SK-N-SH (cell line): Measurements from ENCODE around the gene CFAP69. TPM values are rescaled to one million over a fixed set of nuclear protein-coding genes. Genes with fewer than 3 reads are reported as not detected.

Source experiments
- CTCF ChIA-PET: fragments of 300-600, 350-600 bp; formaldehyde crosslinking; extraction: SDS; loops from one replicate; lab custom pipeline; 2021; lab: Yijun Ruan, JAX
- POLR2A ChIA-PET: fragments of 350-600 bp; sonication (Branson Sonifier 250); formaldehyde crosslinking; extraction: SDS; loops from one replicate; lab custom pipeline; 2020; ENCODE audit warnings: antibody characterized with exemption, inconsistent platforms; lab: Yijun Ruan, JAX
- DNase-seq: peaks from one replicate; pipeline ENCODE4 v3.0.0; 2012
- H2AFZ ChIP-seq: fragments of 200-600 bp; sonication (generic); 2 replicates; pipeline ENCODE4 v1.8.1; 2016; ENCODE audit warnings: antibody characterized with exemption, mild to moderate bottlenecking, low read depth
- H3F3A ChIP-seq: fragments of 200-600 bp; sonication (generic); replicated peaks from 2 replicates; pipeline ENCODE3; 2016; ENCODE audit warnings: antibody characterized with exemption, mild to moderate bottlenecking; ENCODE audit not compliant: insufficient read depth
- H3K27ac ChIP-seq, 2 experiments: fragments of 200-500 bp in 1 of 2; fragments of 200-600 bp in 1 of 2; sonication (Bioruptor generic) in 1 of 2; sonication (generic), shearing (Covaris generic) in 1 of 2; 2 replicates each; pipeline versions ENCODE4 v1.5.1 to v1.6.1; 2014 to 2016; ENCODE audit warnings: low read depth in 2 of 2, inconsistent platforms in 1 of 2, low read length in 1 of 2, mild to moderate bottlenecking in 1 of 2, mixed read lengths in 1 of 2
- H3K27me3 ChIP-seq: fragments of 200-600 bp; sonication (generic), shearing (Covaris generic); 2 replicates; pipeline ENCODE4 v1.6.1; 2016; ENCODE audit warnings: mixed run types; ENCODE audit not compliant: insufficient read depth
- H3K36me3 ChIP-seq, 2 experiments: fragments of 200-500 bp in 1 of 2; fragments of 200-600 bp in 1 of 2; sonication (Bioruptor generic) in 1 of 2; sonication (generic) in 1 of 2; replicated peaks in 1 of 2; 2 replicates each; pipeline versions ENCODE3 to v1.5.1; 2014 to 2016; ENCODE audit warnings: low read length in 1 of 2, mild to moderate bottlenecking in 1 of 2; ENCODE audit not compliant: insufficient read depth in 2 of 2, control insufficient read depth in 1 of 2
- H3K4me1 ChIP-seq, 2 experiments: fragments of 200-500 bp in 1 of 2; fragments of 200-600 bp in 1 of 2; sonication (Bioruptor generic) in 1 of 2; sonication (generic), shearing (Covaris generic) in 1 of 2; 2 replicates each; pipeline versions ENCODE4 v1.5.1 to v1.6.1; 2014 to 2016; ENCODE audit warnings: low read depth in 1 of 2, low read length in 1 of 2, mixed run types in 1 of 2; ENCODE audit not compliant: insufficient read depth in 2 of 2, control insufficient read depth in 1 of 2
- H3K4me2 ChIP-seq: fragments of 200-600 bp; sonication (generic), shearing (Covaris generic); 2 replicates; pipeline ENCODE4 v1.6.1; 2017; ENCODE audit warnings: mixed run types
- H3K4me3 ChIP-seq, 2 experiments: fragments of 200-500 bp in 1 of 2; fragments of 200-600 bp in 1 of 2; sonication (Bioruptor generic) in 1 of 2; sonication (generic), shearing (Covaris generic) in 1 of 2; 2 replicates each; pipeline versions ENCODE4 v1.5.1 to v1.8.1; 2014 to 2016; ENCODE audit warnings: low read depth in 2 of 2, inconsistent platforms in 1 of 2, low read length in 1 of 2, mild to moderate bottlenecking in 1 of 2, mixed read lengths in 1 of 2, moderate library complexity in 1 of 2
- H3K79me2 ChIP-seq: fragments of 200-600 bp; sonication (generic); 2 replicates; pipeline ENCODE4 v1.8.1; 2017; ENCODE audit warnings: mild to moderate bottlenecking; ENCODE audit not compliant: insufficient read depth
- H3K9ac ChIP-seq: fragments of 200-600 bp; sonication (generic); 2 replicates; pipeline ENCODE4 v1.6.1; 2017; ENCODE audit warnings: mixed run types
- H3K9me2 ChIP-seq: fragments of 200-600 bp; sonication (generic); 2 replicates; pipeline ENCODE4 v1.6.1; 2017; ENCODE audit warnings: mixed run types
- H3K9me3 ChIP-seq: fragments of 200-600 bp; sonication (generic); 2 replicates; pipeline ENCODE4 v1.6.1; 2017; ENCODE audit warnings: mixed run types, mild to moderate bottlenecking, moderate library complexity
- H4K20me1 ChIP-seq: fragments of 200-600 bp; sonication (generic); 2 replicates; pipeline ENCODE4 v1.6.1; 2017; ENCODE audit warnings: mild to moderate bottlenecking, mixed run types; ENCODE audit not compliant: insufficient read depth
- EP300 ChIP-seq, 2 experiments: IDR thresholded peaks; 2 replicates each; pipeline versions ENCODE4 v1.4.0 to v1.6.1; 2012; ENCODE audit warnings: borderline replicate concordance in 1 of 2, low read depth in 1 of 2, low read length in 1 of 2
- EZH2phosphoT487 ChIP-seq: fragments of 200-600 bp; sonication (generic); IDR thresholded peaks from 2 replicates; pipeline ENCODE4 v1.6.1; 2017; ENCODE audit warnings: low read depth, mixed run types, mild to moderate bottlenecking, antibody characterized with exemption, moderate library complexity, borderline replicate concordance
- FOSL2 ChIP-seq: IDR thresholded peaks from 2 replicates; pipeline ENCODE4 v1.4.0; 2012; ENCODE audit warnings: low read depth, mild to moderate bottlenecking, moderate library complexity, borderline replicate concordance
- FOXJ3 ChIP-seq: sonication (generic); formaldehyde crosslinking; IDR thresholded peaks from 2 replicates; pipeline ENCODE4 v1.5.1; 2020; ENCODE audit warnings: mild to moderate bottlenecking, missing genetic modification reagents
- GATA2 ChIP-seq: sonication (generic); formaldehyde crosslinking; IDR thresholded peaks from 2 replicates; pipeline ENCODE4 v1.5.0; 2020; ENCODE audit warnings: mild to moderate bottlenecking, missing genetic modification reagents
- IRF3 ChIP-seq: fragments of 150-350 bp; IDR thresholded peaks from 2 replicates; pipeline ENCODE4 v1.6.1; 2016; ENCODE audit warnings: mild to moderate bottlenecking, low read depth, low read length
- JUND ChIP-seq: IDR thresholded peaks from 2 replicates; pipeline ENCODE4 v1.4.0; 2012
- MAX ChIP-seq: IDR thresholded peaks from 2 replicates; pipeline ENCODE4 v1.4.0; 2012; ENCODE audit warnings: low read depth
- MEF2A ChIP-seq: IDR thresholded peaks from 2 replicates; pipeline ENCODE4 v1.4.0; 2012; ENCODE audit warnings: low read depth, borderline replicate concordance
- NRF1 ChIP-seq: IDR thresholded peaks from 2 replicates; pipeline ENCODE4 v1.6.1; 2012; ENCODE audit warnings: low read depth, mild to moderate bottlenecking, low read length
- PBX3 ChIP-seq: IDR thresholded peaks from 2 replicates; pipeline ENCODE4; 2012
- POLR2AphosphoS5 ChIP-seq: IDR thresholded peaks from 2 replicates; pipeline ENCODE4 v1.6.1; 2012; ENCODE audit warnings: low read depth, low read length
- RCOR1 ChIP-seq: fragments of 150-350 bp; IDR thresholded peaks from 2 replicates; pipeline ENCODE4 v1.6.1; 2017; ENCODE audit warnings: antibody characterized with exemption, low read length
- RXRA ChIP-seq: IDR thresholded peaks from 2 replicates; pipeline ENCODE4 v1.4.0; 2012; ENCODE audit warnings: low read depth, mild to moderate bottlenecking, borderline replicate concordance
- TAF1 ChIP-seq: IDR thresholded peaks from 2 replicates; pipeline ENCODE4 v1.6.1; 2012; ENCODE audit warnings: low read depth, mild to moderate bottlenecking, low read length, moderate library complexity, borderline replicate concordance
- YY1 ChIP-seq: IDR thresholded peaks from 2 replicates; pipeline ENCODE4 v1.4.0; 2012; ENCODE audit warnings: low read depth, mild to moderate bottlenecking
- ZBTB33 ChIP-seq: IDR thresholded peaks from 2 replicates; pipeline ENCODE4 v1.4.0; 2012; ENCODE audit warnings: low read depth, borderline replicate concordance
- WGBS: methylation state at CpG from one replicate; pipeline ENCODE4 v1.1.6; 2017; ENCODE audit warnings: low lambda C conversion rate; 5-methylcytosine and 5-hydroxymethylcytosine counted together
- polyA plus RNA-seq, 3 experiments: library from polyadenylated mRNA; depleted of rRNA; stranded (reverse); fragments of >200 nt; gene quantifications; 2 replicates each; pipeline ENCODE4 v1.2.3, GENCODE V29; 2012

The CFAP69 gene
- polyA plus RNA-seq, 1 of the 3 experiments (the other 2 are of a cell fraction) = 2.3 TPM

- Histone ChIP-seq H3K36me3 (no peaks in the 10 kb centered on the region), H3K4me1 (peaks cover 6 to 11% of the 10 kb centered on the region in 2 experiments; a peak in 2 of 4 replicates), H3K4me3 (no peak overlapping the region), H3K27ac (no peak overlapping the region), H3K9ac (no peak overlapping the region; the same call in 1 of the 2 replicates), H4K20me1 (no peaks in the 10 kb centered on the region), H3K4me2 (peak overlapping the region; percentile 96), H3K9me2 (no peaks in the 10 kb centered on the region; the same call in 1 of the 2 replicates), H3K27me3 (no peaks in the 10 kb centered on the region), H3F3A (no peaks in the 10 kb centered on the region), H3K9me3 (no peaks in the 10 kb centered on the region), H2AFZ (peak overlapping the region; percentile 98), H3K79me2 (peaks cover 6% of the 10 kb centered on the region; the same call in 1 of the 2 replicates)
- ChIA-PET CTCF (interaction anchor here (0.6 to 3.0 kb wide), 5 partner anchors 11 to 217 kb away, joined by 3 to 19 read pairs (median 10); no protein-coding TSS in a partner anchor), POLR2A (no interaction called here)
- 78% methylated on average over 5 of the region's 5 CpGs for WGBS
- no peak for DNase-seq
- no peak for TF ChIP-seq PBX3
- TF ChIP-seq FOSL2 = no peak
- TF ChIP-seq GATA2 (CRISPR knock-in tag) = no peak
- TF ChIP-seq RCOR1 = no peak
- TF ChIP-seq FOXJ3 = no peak
- TF ChIP-seq ZBTB33 = no peak
- no peak for TF ChIP-seq RXRA
- TF ChIP-seq YY1 = no peak
- no peak for TF ChIP-seq EP300 (IDR thresholded peaks at IDR 0.05; ENCODE audit: borderline replicate concordance in 1 of 2, low read depth in 1 of 2, low read length in 1 of 2)
- no peak for TF ChIP-seq MAX
- TF ChIP-seq JUND = no peak
- TF ChIP-seq POLR2AphosphoS5 = no peak
These were observed 34.5 kb upstream of the CFAP69 start for GRCh38 chr7:90210475-90210874.

GRCh38 chr7:90210981-90211380, 34.0 kb upstream of the CFAP69 start:
- no peaks in the 10 kb centered on the region for H3K36me3 ChIP-seq
- no peaks in the 10 kb centered on the region for H3F3A ChIP-seq
- peaks cover 6% of the 10 kb centered on the region; the same call in 1 of the 2 replicates for H3K79me2 ChIP-seq
- H3K27ac ChIP-seq = peak overlapping the region; percentile 71 to 86
- DNase-seq = peak; percentile 18
- no peaks in the 10 kb centered on the region for H4K20me1 ChIP-seq
- peak overlapping the region; percentile 96 for H3K4me2 ChIP-seq
- CTCF ChIA-PET = interaction anchor here (0.6 to 3.0 kb wide), 30 partner anchors 9 to 385 kb away, joined by 3 to 19 read pairs (median 6); partner anchors contain the start of genes CDK14, CLDN12 and STEAP1
- no peaks in the 10 kb centered on the region for H3K27me3 ChIP-seq
- TF ChIP-seq POLR2AphosphoS5 = no peak
- TF ChIP-seq NRF1 = no peak
- no peak for TF ChIP-seq MAX
- no peak for TF ChIP-seq IRF3
- TF ChIP-seq MEF2A = no peak
- TF ChIP-seq TAF1 = no peak
- TF ChIP-seq ZBTB33 = no peak
- TF ChIP-seq EZH2phosphoT487 = no peak
- H3K9me2 ChIP-seq = no peaks in the 10 kb centered on the region; the same call in 1 of the 2 replicates
- H3K4me3 ChIP-seq = peak overlapping the region; percentile 90 to 97
- WGBS = 61% methylated on average over 11 of the region's 11 CpGs
- POLR2A ChIA-PET = interaction anchor here (0.7 to 1.2 kb wide), 3 partner anchors 17 to 193 kb away, joined by 3 to 4 read pairs (median 4); partner anchors contain the start of gene CLDN12
- H3K9ac ChIP-seq = peak overlapping the region; percentile 82
- H3K9me3 ChIP-seq = no peaks in the 10 kb centered on the region
- peaks cover 6 to 11% of the 10 kb centered on the region in 2 experiments; a peak in 2 of 4 replicates for H3K4me1 ChIP-seq
- peak overlapping the region; percentile 98 for H2AFZ ChIP-seq
